B cell (primary cell): ENCODE results near the gene EID2. TPM values are rescaled to one million over a fixed set of nuclear protein-coding genes. Genes with fewer than 3 reads are reported as not detected.

Experiments
- ATAC-seq: fragments of 200-7000 bp; cut with Tn5 transposase; one replicate; pipeline ENCODE4 v1.10.0; 2021; ENCODE audit warnings: low read depth, mild to moderate bottlenecking, moderate number of reproducible peaks, moderate library complexity
- CTCF ChIA-PET: fragments of 350-600 bp; sonication (Branson Sonifier 250); formaldehyde crosslinking; loops from one replicate; lab custom pipeline; 2021; ENCODE audit warnings: antibody characterized with exemption, inconsistent platforms; lab: Charles Lee
- POLR2A ChIA-PET: fragments of 350-600 bp; sonication (Branson Sonifier 250); formaldehyde crosslinking; loops from one replicate; lab custom pipeline; 2021; ENCODE audit warnings: antibody characterized with exemption; lab: Charles Lee
- DNase-seq: peaks from one replicate; pipeline ENCODE4 v3.0.0; 2013
- H2AFZ ChIP-seq: 2 replicates; pipeline ENCODE4 v1.6.1; 2012; ENCODE audit warnings: mild to moderate bottlenecking, low read depth, low read length; ENCODE audit not compliant: insufficient read depth, poor library complexity, severe bottlenecking
- H3K27ac ChIP-seq, 2 donors: 1 replicate in 1 of 2; 2 replicates in 1 of 2; pipeline ENCODE4 v1.5.1; 2012 to 2013; ENCODE audit warnings: low read length in 2 of 2, mild to moderate bottlenecking in 2 of 2, moderate library complexity in 1 of 2
- H3K27me3 ChIP-seq, 4 experiments: fragments of 200-600 bp in 1 of 4; sonication (generic) in 1 of 4; replicated peaks in 1 of 4; 1 replicate in 2 of 4; 2 replicates in 2 of 4; pipeline versions ENCODE4 v1.6.1 to v1.7.0; 2013 to 2016; ENCODE audit warnings: low read length in 3 of 4, mild to moderate bottlenecking in 2 of 4, mixed read lengths in 1 of 4, moderate library complexity in 1 of 4; ENCODE audit not compliant: insufficient read depth in 4 of 4, control insufficient read depth in 3 of 4; ENCODE audit errors: control extremely low read depth in 1 of 4
- H3K36me3 ChIP-seq, 2 experiments: replicated peaks in 1 of 2; 1 replicate in 1 of 2; 2 replicates in 1 of 2; pipeline versions ENCODE4 v1.6.1 to v1.7.1; 2013; ENCODE audit warnings: low read length in 1 of 2; ENCODE audit not compliant: insufficient read depth in 2 of 2, control insufficient read depth in 1 of 2; ENCODE audit errors: control extremely low read depth in 1 of 2, extremely low read depth in 1 of 2
- H3K4me1 ChIP-seq, 2 donors: fragments of 200-600 bp in 1 of 2; sonication (generic) in 1 of 2; 1 replicate in 1 of 2; 2 replicates in 1 of 2; pipeline versions ENCODE4 v1.5.1 to v1.6.1; 2013 to 2017; ENCODE audit warnings: low read length in 2 of 2; ENCODE audit not compliant: control insufficient read depth in 2 of 2, insufficient read depth in 2 of 2
- H3K4me2 ChIP-seq: replicated peaks from 2 replicates; pipeline ENCODE3; 2012; ENCODE audit warnings: mild to moderate bottlenecking, low read depth, low read length; ENCODE audit not compliant: poor library complexity, severe bottlenecking
- H3K4me3 ChIP-seq, 5 experiments: fragments of 200-600 bp in 1 of 5; sonication (generic) in 1 of 5; 1 replicate in 3 of 5; 2 replicates in 2 of 5; pipeline versions ENCODE4 v1.5.1 to v1.7.0; 2011 to 2016; ENCODE audit warnings: low read length in 4 of 5, mild to moderate bottlenecking in 4 of 5, low read depth in 2 of 5, control low read depth in 1 of 5, moderate library complexity in 1 of 5; ENCODE audit not compliant: insufficient read depth in 1 of 5; ENCODE audit errors: control extremely low read depth in 1 of 5, extremely low read depth in 1 of 5
- H3K79me2 ChIP-seq: fragments of 200-600 bp; sonication (generic); one replicate; pipeline ENCODE4 v1.6.0; 2016; ENCODE audit warnings: low read length; ENCODE audit not compliant: control insufficient read depth, insufficient read depth
- H3K9ac ChIP-seq: fragments of 200-600 bp; sonication (generic); 2 replicates; pipeline ENCODE4 v1.6.1; 2017; ENCODE audit warnings: mild to moderate bottlenecking, low read length, moderate library complexity
- H3K9me3 ChIP-seq, 3 donors: one replicate each; pipeline versions ENCODE4 v1.6.1 to v1.7.1; 2013; ENCODE audit warnings: low read length in 2 of 3; ENCODE audit not compliant: control insufficient read depth in 2 of 3, insufficient read depth in 1 of 3; ENCODE audit errors: control extremely low read depth in 1 of 3
- H4K20me1 ChIP-seq: 2 replicates; pipeline ENCODE4 v1.6.0; 2012; ENCODE audit warnings: mild to moderate bottlenecking, low read length; ENCODE audit not compliant: insufficient read depth, control insufficient read depth, poor library complexity, severe bottlenecking
- H3K27ac Mint-ChIP-seq: one replicate; pipeline ENCODE4 v1.8.0; 2021; ENCODE audit warnings: mixed read lengths
- H3K27me3 Mint-ChIP-seq: one replicate; pipeline ENCODE4 v1.8.0; 2021; ENCODE audit warnings: mixed read lengths
- H3K4me1 Mint-ChIP-seq: one replicate; pipeline ENCODE4 v1.8.0; 2021; ENCODE audit warnings: mixed read lengths
- H3K4me3 Mint-ChIP-seq: one replicate; pipeline ENCODE4 v1.8.0; 2021; ENCODE audit warnings: mixed read lengths
- H3K9me3 Mint-ChIP-seq: one replicate; pipeline ENCODE4 v1.8.0; 2022; ENCODE audit warnings: mixed read lengths; ENCODE audit not compliant: insufficient read depth
- EZH2 ChIP-seq: IDR thresholded peaks from 2 replicates; pipeline ENCODE4 v1.6.1; 2012; ENCODE audit warnings: borderline replicate concordance, low read depth, mild to moderate bottlenecking, moderate library complexity, low read length; ENCODE audit not compliant: insufficient read depth, poor library complexity, severe bottlenecking
- WGBS: methylation state at CpG from one replicate; pipeline ENCODE4 v1.1.5; 2013; ENCODE audit warnings: missing lambda C conversion rate; ENCODE audit not compliant: insufficient coverage; 5-methylcytosine and 5-hydroxymethylcytosine counted together
- intact Hi-C: fragments of 100-400 bp; cut with micrococcal nuclease; formaldehyde crosslinking; loops from one replicate; pipeline ENCODE4 v1.10.0; 2022
- polyA minus RNA-seq: library from RNA; depleted of rRNA, polyadenylated mRNA; stranded (reverse); fragments of >200 nt; gene quantifications from 2 replicates; pipeline ENCODE4 v1.2.3, GENCODE V29; 2012
- polyA plus RNA-seq: library from polyadenylated mRNA; depleted of rRNA; stranded (reverse); fragments of >200 nt; gene quantifications from 2 replicates; pipeline ENCODE4 v1.2.3, GENCODE V29; 2012
- total RNA-seq, 2 donors: library from RNA; stranded (reverse); fragments of 120-200 nt in 1 of 2; gene quantifications; 1 replicate in 1 of 2; 2 replicates in 1 of 2; pipeline versions ENCODE4 v1.2.3 to v1.2.4, GENCODE V29; 2013 to 2022
- TF ChIP-seq, protein P1 (sequence below): fragments of 200-600 bp; IDR thresholded peaks from one replicate; pipeline ENCODE4 v1.8.0; 2022; ENCODE audit warnings: antibody characterized with exemption, mild to moderate bottlenecking

EID2 gene, protein sequence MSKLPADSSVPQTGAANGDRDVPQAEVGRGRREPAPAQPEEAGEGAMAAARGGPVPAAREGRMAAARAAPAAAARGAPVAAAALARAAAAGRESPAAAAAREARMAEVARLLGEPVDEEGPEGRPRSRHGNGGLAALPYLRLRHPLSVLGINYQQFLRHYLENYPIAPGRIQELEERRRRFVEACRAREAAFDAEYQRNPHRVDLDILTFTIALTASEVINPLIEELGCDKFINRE
- 13.8 and 14.1 TPM in 2 replicates for total RNA-seq
- total RNA-seq (2013), result 12.2 TPM
- polyA plus RNA-seq, result 5.2 and 6.2 TPM in 2 replicates
- polyA minus RNA-seq, result 9.3 and 13.6 TPM in 2 replicates

DNA sequence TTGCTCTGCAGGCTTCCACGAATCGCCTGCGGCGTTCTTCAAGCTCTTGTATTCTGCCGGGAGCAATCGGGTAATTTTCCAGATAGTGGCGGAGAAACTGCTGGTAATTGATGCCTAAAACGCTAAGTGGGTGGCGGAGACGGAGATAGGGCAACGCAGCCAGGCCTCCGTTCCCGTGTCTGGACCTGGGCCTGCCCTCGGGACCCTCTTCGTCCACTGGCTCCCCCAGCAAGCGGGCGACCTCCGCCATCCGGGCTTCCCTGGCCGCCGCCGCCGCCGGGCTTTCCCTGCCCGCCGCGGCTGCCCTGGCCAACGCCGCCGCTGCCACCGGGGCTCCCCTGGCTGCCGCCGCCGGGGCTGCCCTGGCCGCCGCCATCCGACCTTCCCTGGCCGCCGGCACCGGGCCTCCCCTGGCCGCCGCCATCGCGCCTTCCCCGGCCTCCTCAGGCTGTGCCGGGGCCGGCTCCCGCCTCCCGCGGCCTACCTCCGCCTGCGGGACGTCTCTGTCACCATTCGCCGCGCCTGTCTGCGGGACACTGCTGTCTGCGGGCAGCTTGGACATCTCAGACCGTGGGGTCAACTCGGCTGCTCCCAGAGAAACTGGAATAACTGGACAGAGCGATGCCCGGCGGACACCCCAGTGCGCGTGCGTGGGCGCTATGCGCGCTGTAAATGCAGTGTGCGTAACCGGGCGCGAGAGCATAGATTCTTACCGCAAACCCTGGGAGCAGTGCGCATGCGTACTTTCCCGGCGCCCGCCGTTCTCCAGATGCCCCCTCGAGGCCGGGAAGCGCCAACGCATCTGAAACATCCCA, at the start of gene EID2:
Gene EID2 (minus strand): TSS at position 644 of the 815 bp plus-strand sequence. CDS start 82 bp downstream, at position 562.
- Mint-ChIP-seq H3K27me3 (no peaks in the 10 kb centered on the region), H3K4me3 (peak within 1 kb of the TSS; percentile 98), H3K4me1 (peaks cover 41% of the 10 kb centered on the region), H3K9me3 (no peaks in the 10 kb centered on the region), H3K27ac (peak within 1 kb of the TSS; percentile 93)
- ATAC-seq, result peak; percentile 94
- under 1% methylated on average over 84 of the region's 84 CpGs for WGBS
- TF ChIP-seq EZH2, result no peak
- TF ChIP-seq, protein P1, sequence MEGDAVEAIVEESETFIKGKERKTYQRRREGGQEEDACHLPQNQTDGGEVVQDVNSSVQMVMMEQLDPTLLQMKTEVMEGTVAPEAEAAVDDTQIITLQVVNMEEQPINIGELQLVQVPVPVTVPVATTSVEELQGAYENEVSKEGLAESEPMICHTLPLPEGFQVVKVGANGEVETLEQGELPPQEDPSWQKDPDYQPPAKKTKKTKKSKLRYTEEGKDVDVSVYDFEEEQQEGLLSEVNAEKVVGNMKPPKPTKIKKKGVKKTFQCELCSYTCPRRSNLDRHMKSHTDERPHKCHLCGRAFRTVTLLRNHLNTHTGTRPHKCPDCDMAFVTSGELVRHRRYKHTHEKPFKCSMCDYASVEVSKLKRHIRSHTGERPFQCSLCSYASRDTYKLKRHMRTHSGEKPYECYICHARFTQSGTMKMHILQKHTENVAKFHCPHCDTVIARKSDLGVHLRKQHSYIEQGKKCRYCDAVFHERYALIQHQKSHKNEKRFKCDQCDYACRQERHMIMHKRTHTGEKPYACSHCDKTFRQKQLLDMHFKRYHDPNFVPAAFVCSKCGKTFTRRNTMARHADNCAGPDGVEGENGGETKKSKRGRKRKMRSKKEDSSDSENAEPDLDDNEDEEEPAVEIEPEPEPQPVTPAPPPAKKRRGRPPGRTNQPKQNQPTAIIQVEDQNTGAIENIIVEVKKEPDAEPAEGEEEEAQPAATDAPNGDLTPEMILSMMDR, result peak; percentile 80
- H4K20me1 ChIP-seq, result no peaks in the 10 kb centered on the region
- no peaks in the 10 kb centered on the region for H3K27me3 ChIP-seq
- H2AFZ ChIP-seq, result peak within 1 kb of the TSS; percentile 90
- DNase-seq, result peak; percentile 96
- H3K36me3 ChIP-seq, result no peaks in the 10 kb centered on the region
- intact Hi-C loops, result loop anchor here (1.0 to 2.0 kb wide), 4 partner anchors 7 to 149 kb away; partner anchors contain the start of genes EID2B, MED29, PAF1 and SUPT5H
- H3K4me1 ChIP-seq, result peaks cover 21 to 26% of the 10 kb centered on the region in 2 donors
- no peaks in the 10 kb centered on the region for H3K9me3 ChIP-seq
- peak within 1 kb of the TSS; percentile 87 for H3K4me2 ChIP-seq
- peak within 1 kb of the TSS; percentile 85 for H3K9ac ChIP-seq
- CTCF ChIA-PET, result interaction anchor here (0.6 to 1.9 kb wide), 6 partner anchors 12 to 418 kb away, joined by 3 to 8 read pairs (median 3); no protein-coding TSS in a partner anchor
- POLR2A ChIA-PET, result interaction anchor here (0.6 kb wide), 2 partner anchors 27 to 206 kb away, joined by 3 to 12 read pairs; no protein-coding TSS in a partner anchor
- peak within 1 kb of the TSS; percentile 74 to 83 for H3K27ac ChIP-seq
- H3K79me2 ChIP-seq, result peaks cover 26% of the 10 kb centered on the region
- peak within 1 kb of the TSS; percentile 66 to 97 (median 86) for H3K4me3 ChIP-seq
